SK-N-SH (cell line): Measurements from ENCODE around the gene CHST9.

Source experiments
- TF ChIP-seq, protein P1 (sequence below): IDR thresholded peaks from 2 replicates; pipeline ENCODE4 v1.4.0; 2012; ENCODE audit warnings: low read depth
- TF ChIP-seq, protein P2 (sequence below): fragments of 150-350 bp; IDR thresholded peaks from 2 replicates; pipeline ENCODE4 v1.6.1; 2017; ENCODE audit warnings: antibody characterized with exemption, low read length, low read depth, borderline replicate concordance

DNA sequence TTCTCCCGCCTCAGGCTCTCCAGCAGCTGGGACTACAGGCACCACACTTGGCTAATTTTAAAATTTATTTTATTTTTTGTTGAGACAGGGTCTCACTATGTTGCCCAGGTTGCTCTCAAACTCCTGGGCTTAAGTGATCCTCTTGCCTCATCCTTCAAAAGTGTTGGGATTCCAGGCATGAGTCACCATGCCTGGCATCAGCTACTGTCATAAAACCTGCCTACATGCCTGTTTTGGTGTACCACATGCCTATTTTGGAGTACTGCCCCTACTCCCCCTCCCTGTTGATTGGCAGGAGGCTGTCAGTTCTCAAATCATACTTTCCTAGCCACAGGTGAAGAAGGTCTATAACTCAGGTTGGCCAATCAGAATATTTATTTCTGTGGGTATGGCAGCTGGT lies 64.0 kb downstream of the CHST9 start:
- TF ChIP-seq, protein P1, sequence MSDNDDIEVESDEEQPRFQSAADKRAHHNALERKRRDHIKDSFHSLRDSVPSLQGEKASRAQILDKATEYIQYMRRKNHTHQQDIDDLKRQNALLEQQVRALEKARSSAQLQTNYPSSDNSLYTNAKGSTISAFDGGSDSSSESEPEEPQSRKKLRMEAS, result no peak
- TF ChIP-seq, protein P2, sequence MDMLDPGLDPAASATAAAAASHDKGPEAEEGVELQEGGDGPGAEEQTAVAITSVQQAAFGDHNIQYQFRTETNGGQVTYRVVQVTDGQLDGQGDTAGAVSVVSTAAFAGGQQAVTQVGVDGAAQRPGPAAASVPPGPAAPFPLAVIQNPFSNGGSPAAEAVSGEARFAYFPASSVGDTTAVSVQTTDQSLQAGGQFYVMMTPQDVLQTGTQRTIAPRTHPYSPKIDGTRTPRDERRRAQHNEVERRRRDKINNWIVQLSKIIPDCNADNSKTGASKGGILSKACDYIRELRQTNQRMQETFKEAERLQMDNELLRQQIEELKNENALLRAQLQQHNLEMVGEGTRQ, result no peak
